Natural killer cell (primary cell): ENCODE results near the gene SLC47A2. TPM values are rescaled to one million over a fixed set of nuclear protein-coding genes. Genes with fewer than 3 reads are reported as not detected.

Experiments
- ATAC-seq, 3 donors: fragments of 150-1000 bp in 2 of 3; fragments of 200-7000 bp in 1 of 3; cut with Tn5 transposase; 1 replicate in 1 of 3; 2 replicates in 2 of 3; pipeline ENCODE4 v1.10.0; 2021; ENCODE audit warnings: mild to moderate bottlenecking in 2 of 3, moderate library complexity in 2 of 3
- DNase-seq, 2 donors: peaks; one replicate each; pipeline versions ENCODE4 v3.0.0 to v3.0.0-alpha.2; 2013 to 2021; ENCODE audit warnings: mixed read lengths in 1 of 2
- H3K27ac ChIP-seq: one replicate; pipeline ENCODE4 v1.5.1; 2013; ENCODE audit warnings: mild to moderate bottlenecking, low read length
- H3K27me3 ChIP-seq: one replicate; pipeline ENCODE4 v1.6.1; 2013; ENCODE audit warnings: low read length; ENCODE audit not compliant: control insufficient read depth, insufficient read depth
- H3K36me3 ChIP-seq: one replicate; pipeline ENCODE4 v1.6.1; 2013; ENCODE audit warnings: low read length; ENCODE audit not compliant: control insufficient read depth, insufficient read depth
- H3K4me1 ChIP-seq: one replicate; pipeline ENCODE4 v1.6.1; 2013; ENCODE audit warnings: low read length; ENCODE audit not compliant: control insufficient read depth, insufficient read depth
- H3K4me3 ChIP-seq: one replicate; pipeline ENCODE4 v1.5.1; 2013; ENCODE audit warnings: low read length
- H3K9me3 ChIP-seq: one replicate; pipeline ENCODE4 v1.6.1; 2013; ENCODE audit warnings: low read length; ENCODE audit not compliant: control insufficient read depth, insufficient read depth
- H3K27ac Mint-ChIP-seq, 2 donors: one replicate each; pipeline ENCODE4 v1.8.0; 2022; ENCODE audit warnings: mild to moderate bottlenecking in 2 of 2, mixed read lengths in 2 of 2, moderate library complexity in 1 of 2
- H3K27me3 Mint-ChIP-seq, 2 donors: one replicate each; pipeline ENCODE4 v1.8.0; 2022; ENCODE audit warnings: low read depth in 2 of 2, mixed read lengths in 2 of 2
- H3K36me3 Mint-ChIP-seq: one replicate; pipeline ENCODE4 v1.8.0; 2022; ENCODE audit warnings: mixed read lengths
- H3K4me1 Mint-ChIP-seq, 2 donors: one replicate each; pipeline ENCODE4 v1.8.0; 2022; ENCODE audit warnings: mixed read lengths in 2 of 2
- H3K4me3 Mint-ChIP-seq: one replicate; pipeline ENCODE4 v1.8.0; 2022; ENCODE audit warnings: mild to moderate bottlenecking, moderate library complexity, mixed read lengths
- H3K9me3 Mint-ChIP-seq, 2 donors: one replicate each; pipeline ENCODE4 v1.8.0; 2022; ENCODE audit warnings: mixed read lengths in 2 of 2
- CTCF ChIP-seq: fragments of 200-600 bp; IDR thresholded peaks from one replicate; pipeline ENCODE4 v1.8.0; 2022; ENCODE audit warnings: antibody characterized with exemption
- WGBS: methylation state at CpG from one replicate; pipeline ENCODE4 v1.1.7; 2013; ENCODE audit warnings: missing lambda C conversion rate; ENCODE audit not compliant: insufficient coverage; 5-methylcytosine and 5-hydroxymethylcytosine counted together
- intact Hi-C: fragments of 100-400 bp; cut with micrococcal nuclease; formaldehyde crosslinking; loops from one replicate; pipeline ENCODE4 v1.14.2; 2022
- total RNA-seq, 4 donors: library from RNA; stranded (reverse); fragments of 120-200 nt in 1 of 4; gene quantifications; one replicate each; pipeline versions ENCODE4 v1.2.3 to v1.2.4, GENCODE V29; 2013 to 2022

The SLC47A2 gene
- total RNA-seq, 3 donors from 2014 or later (not counting 1 experiment from before 2014, with no cell fraction given), result not detected

- WGBS, result 94% methylated on average over 18 of the region's 18 CpGs
Observed at GRCh38 chr17:19678581-19679453, 37.6 kb downstream of the SLC47A2 start.

GRCh38 chr17:19677736-19678379, 38.5 kb downstream of the SLC47A2 start:
- no peaks in the 10 kb centered on the region for H3K27me3 ChIP-seq
- intact Hi-C loops, result no loop called here
- Mint-ChIP-seq H3K4me1 (peaks cover 0 to 3% of the 10 kb centered on the region in 2 donors), H3K27ac (no peak overlapping the region), H3K9me3 (no peaks in the 10 kb centered on the region), H3K4me3 (no peak overlapping the region), H3K36me3 (no peaks in the 10 kb centered on the region), H3K27me3 (no peaks in the 10 kb centered on the region)
- H3K27ac ChIP-seq, result no peak overlapping the region
- H3K4me1 ChIP-seq, result no peaks in the 10 kb centered on the region
- peaks cover 2% of the 10 kb centered on the region for H3K36me3 ChIP-seq
- ATAC-seq (no peak), DNase-seq (no peak)
- H3K9me3 ChIP-seq, result no peaks in the 10 kb centered on the region
- H3K4me3 ChIP-seq, result no peak overlapping the region
- WGBS, result 95% methylated on average over 5 of the region's 5 CpGs
- TF ChIP-seq CTCF, result no peak

More at GRCh38 chr17:19678581-19679453, 37.6 kb downstream of the SLC47A2 start:
- Mint-ChIP-seq H3K4me3 (no peak overlapping the region), H3K9me3 (no peaks in the 10 kb centered on the region), H3K36me3 (no peaks in the 10 kb centered on the region), H3K4me1 (peaks cover 0 to 7% of the 10 kb centered on the region in 2 donors), H3K27me3 (no peaks in the 10 kb centered on the region), H3K27ac (no peak overlapping the region)
- Histone ChIP-seq H3K36me3 (peaks cover 2% of the 10 kb centered on the region), H3K27me3 (no peaks in the 10 kb centered on the region), H3K4me1 (no peaks in the 10 kb centered on the region), H3K4me3 (no peak overlapping the region), H3K27ac (no peak overlapping the region), H3K9me3 (no peaks in the 10 kb centered on the region)
- DNase-seq (no peak), ATAC-seq (no peak)
- intact Hi-C loops, result no loop called here
- no peak for TF ChIP-seq CTCF

- DNase-seq (no peak), ATAC-seq (no peak)
- Mint-ChIP-seq H3K36me3 (peaks cover 5% of the 10 kb centered on the region), H3K27me3 (no peaks in the 10 kb centered on the region), H3K27ac (no peak overlapping the region), H3K9me3 (no peaks in the 10 kb centered on the region), H3K4me3 (no peak overlapping the region), H3K4me1 (no peaks in the 10 kb centered on the region)
- peaks cover 6% of the 10 kb centered on the region for H3K36me3 ChIP-seq
- H3K4me3 ChIP-seq, result no peak overlapping the region
- H3K9me3 ChIP-seq, result no peaks in the 10 kb centered on the region
- no peak for TF ChIP-seq CTCF
- 96% methylated on average over 3 of the region's 4 CpGs for WGBS
- H3K27ac ChIP-seq, result no peak overlapping the region
- H3K27me3 ChIP-seq, result no peaks in the 10 kb centered on the region
- H3K4me1 ChIP-seq, result no peaks in the 10 kb centered on the region
- intact Hi-C loops, result no loop called here
Observed at GRCh38 chr17:19676896-19677295, 39.5 kb downstream of the SLC47A2 start.
